Fibroblast of lung (primary cell): ENCODE results near the gene CDCP1. TPM values are rescaled to one million over a fixed set of nuclear protein-coding genes. Genes with fewer than 3 reads are reported as not detected.

Experiments
- DNase-seq, 2 donors: peaks; one replicate each; pipeline versions ENCODE4 v3.0.0 to v3.0.0-alpha.2; 2010; ENCODE audit warnings: low read depth in 2 of 2
- H2AFZ ChIP-seq: 2 replicates; pipeline ENCODE4 v1.5.1; 2012; ENCODE audit warnings: low read length, control low read depth, inconsistent platforms
- H3K27ac ChIP-seq: 2 replicates; pipeline ENCODE4 v1.5.1; 2011; ENCODE audit warnings: low read length, control low read depth; ENCODE audit not compliant: insufficient read depth
- H3K27me3 ChIP-seq: 2 replicates; pipeline ENCODE4 v1.5.1; 2011; ENCODE audit warnings: mild to moderate bottlenecking, low read length; ENCODE audit not compliant: control insufficient read depth, insufficient read depth
- H3K36me3 ChIP-seq: 2 replicates; pipeline ENCODE4 v1.5.1; 2011; ENCODE audit warnings: low read length; ENCODE audit not compliant: control insufficient read depth, insufficient read depth
- H3K4me1 ChIP-seq: 2 replicates; pipeline ENCODE4 v1.5.1; 2011; ENCODE audit warnings: low read length; ENCODE audit not compliant: control insufficient read depth, insufficient read depth; ENCODE audit errors: extremely low read depth
- H3K4me2 ChIP-seq: 2 replicates; pipeline ENCODE4 v1.5.1; 2011; ENCODE audit warnings: low read length, control low read depth; ENCODE audit not compliant: insufficient read depth; ENCODE audit errors: extremely low read depth
- H3K4me3 ChIP-seq, 4 experiments: fragments of 200-600 bp in 1 of 4; sonication (generic) in 1 of 4; replicated peaks in 1 of 4; 2 replicates each; pipeline ENCODE4 v1.5.1; 2011 to 2016; ENCODE audit warnings: low read length in 4 of 4, low read depth in 3 of 4, mild to moderate bottlenecking in 3 of 4, control low read depth in 2 of 4, inconsistent platforms in 1 of 4, mixed read lengths in 1 of 4; ENCODE audit not compliant: insufficient read depth in 1 of 4; ENCODE audit errors: control extremely low read depth in 1 of 4
- H3K79me2 ChIP-seq: 2 replicates; pipeline ENCODE4 v1.5.1; 2012; ENCODE audit warnings: mild to moderate bottlenecking, low read length, inconsistent platforms; ENCODE audit not compliant: control insufficient read depth, insufficient read depth
- H3K9ac ChIP-seq: 2 replicates; pipeline ENCODE4 v1.5.1; 2011; ENCODE audit warnings: mild to moderate bottlenecking, low read length, control low read depth; ENCODE audit not compliant: insufficient read depth
- H3K9me3 ChIP-seq: 2 replicates; pipeline ENCODE4 v1.5.1; 2012; ENCODE audit warnings: low read depth, low read length; ENCODE audit not compliant: control insufficient read depth, insufficient read depth
- H4K20me1 ChIP-seq: 2 replicates; pipeline ENCODE4 v1.5.1; 2011; ENCODE audit warnings: low read length; ENCODE audit not compliant: control insufficient read depth, insufficient read depth; ENCODE audit errors: extremely low read depth
- EZH2 ChIP-seq: IDR thresholded peaks from 2 replicates; pipeline ENCODE4 v1.5.1; 2012; ENCODE audit warnings: low read length, control low read depth, mild to moderate bottlenecking; ENCODE audit errors: missing control alignments
- polyA plus RNA-seq, 2 donors: library from polyadenylated mRNA; depleted of rRNA in 1 of 2; stranded (reverse) in 1 of 2; unstranded in 1 of 2; fragments of >200 nt; gene quantifications; 2 replicates each; pipeline ENCODE4 v1.2.1, GENCODE V29; 2011 to 2012; ENCODE audit warnings: missing spikeins in 1 of 2
- total RNA-seq: library from RNA; depleted of rRNA; stranded (reverse); fragments of >200 nt; gene quantifications from 2 replicates; pipeline ENCODE4 v1.2.1, GENCODE V29; 2014
- TF ChIP-seq, protein P1 (sequence below), 2 donors: IDR thresholded peaks in 1 of 2; conservative IDR thresholded peaks in 1 of 2; 1 replicate in 1 of 2; 2 replicates in 1 of 2; pipeline ENCODE4 v1.5.1; 2011 to 2012; ENCODE audit warnings: low read length in 2 of 2, control low read depth in 1 of 2, inconsistent platforms in 1 of 2, low read depth in 1 of 2, mild to moderate bottlenecking in 1 of 2

CDCP1 gene
- total and polyA plus RNA-seq, 2 donors (not counting 1 experiment from before 2014, with no cell fraction given): 25.6 to 56.1 TPM

GRCh38 chr3:45103753-45104714 is 42.1 kb downstream of the CDCP1 start:
- no peak overlapping the region for H2AFZ ChIP-seq
- H3K27me3 ChIP-seq: no peaks in the 10 kb centered on the region
- no peaks in the 10 kb centered on the region for H3K9me3 ChIP-seq
- TF ChIP-seq, protein P1, sequence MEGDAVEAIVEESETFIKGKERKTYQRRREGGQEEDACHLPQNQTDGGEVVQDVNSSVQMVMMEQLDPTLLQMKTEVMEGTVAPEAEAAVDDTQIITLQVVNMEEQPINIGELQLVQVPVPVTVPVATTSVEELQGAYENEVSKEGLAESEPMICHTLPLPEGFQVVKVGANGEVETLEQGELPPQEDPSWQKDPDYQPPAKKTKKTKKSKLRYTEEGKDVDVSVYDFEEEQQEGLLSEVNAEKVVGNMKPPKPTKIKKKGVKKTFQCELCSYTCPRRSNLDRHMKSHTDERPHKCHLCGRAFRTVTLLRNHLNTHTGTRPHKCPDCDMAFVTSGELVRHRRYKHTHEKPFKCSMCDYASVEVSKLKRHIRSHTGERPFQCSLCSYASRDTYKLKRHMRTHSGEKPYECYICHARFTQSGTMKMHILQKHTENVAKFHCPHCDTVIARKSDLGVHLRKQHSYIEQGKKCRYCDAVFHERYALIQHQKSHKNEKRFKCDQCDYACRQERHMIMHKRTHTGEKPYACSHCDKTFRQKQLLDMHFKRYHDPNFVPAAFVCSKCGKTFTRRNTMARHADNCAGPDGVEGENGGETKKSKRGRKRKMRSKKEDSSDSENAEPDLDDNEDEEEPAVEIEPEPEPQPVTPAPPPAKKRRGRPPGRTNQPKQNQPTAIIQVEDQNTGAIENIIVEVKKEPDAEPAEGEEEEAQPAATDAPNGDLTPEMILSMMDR (conservative IDR thresholded peaks at IDR 0.05 in 1 of 2, IDR thresholded peaks at IDR 0.05 in 1 of 2; ENCODE audit: low read depth in 1 of 2, low read length in 2 of 2): no peak
- TF ChIP-seq EZH2: no peak
- H3K4me3 ChIP-seq: no peak overlapping the region
- H3K4me1 ChIP-seq: peaks cover 18% of the 10 kb centered on the region
- no peak for DNase-seq
- peaks cover 7% of the 10 kb centered on the region for H3K36me3 ChIP-seq
- no peaks in the 10 kb centered on the region for H4K20me1 ChIP-seq
- no peak overlapping the region for H3K9ac ChIP-seq
- no peaks in the 10 kb centered on the region for H3K79me2 ChIP-seq
- H3K4me2 ChIP-seq: no peak overlapping the region
- H3K27ac ChIP-seq: peak overlapping the region; percentile 93

DNA sequence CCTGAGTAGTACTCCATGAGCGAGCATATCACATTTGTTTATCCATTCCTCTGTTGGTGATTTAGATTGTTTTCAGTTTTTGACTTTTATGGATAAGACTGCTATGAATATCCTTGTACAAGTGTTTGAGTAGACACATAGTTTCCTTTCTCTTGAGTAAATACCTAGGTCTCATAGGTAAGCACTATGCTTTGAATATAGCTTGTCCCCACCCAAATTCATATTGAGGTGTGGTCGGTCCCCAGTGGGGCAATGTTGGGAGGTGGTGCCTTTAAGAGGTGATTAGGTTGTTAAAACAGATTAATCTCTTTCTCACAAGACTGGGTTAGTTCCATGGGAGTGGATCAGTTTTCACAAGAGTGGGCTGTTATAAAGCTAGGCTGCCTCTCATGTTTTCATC is 42.8 kb downstream of the CDCP1 start:
- no peak overlapping the region for H2AFZ ChIP-seq
- H4K20me1 ChIP-seq: no peaks in the 10 kb centered on the region
- peaks cover 18% of the 10 kb centered on the region for H3K4me1 ChIP-seq
- H3K27ac ChIP-seq: no peak overlapping the region
- H3K9me3 ChIP-seq: no peaks in the 10 kb centered on the region
- no peak overlapping the region for H3K9ac ChIP-seq
- H3K79me2 ChIP-seq: no peaks in the 10 kb centered on the region
- no peaks in the 10 kb centered on the region for H3K27me3 ChIP-seq
- TF ChIP-seq EZH2: no peak
- TF ChIP-seq, protein P1 (conservative IDR thresholded peaks at IDR 0.05 in 1 of 2, IDR thresholded peaks at IDR 0.05 in 1 of 2; ENCODE audit: low read depth in 1 of 2, low read length in 2 of 2): no peak
- H3K4me3 ChIP-seq: no peak overlapping the region
- no peak for DNase-seq
- H3K4me2 ChIP-seq: no peak overlapping the region
- peaks cover 7% of the 10 kb centered on the region for H3K36me3 ChIP-seq

GRCh38 chr3:45100981-45101407 is 45.2 kb downstream of the CDCP1 start:
- Histone ChIP-seq H3K9ac (no peak overlapping the region), H3K4me3 (no peak overlapping the region), H3K79me2 (no peaks in the 10 kb centered on the region), H3K4me2 (no peak overlapping the region), H3K9me3 (no peaks in the 10 kb centered on the region), H3K27ac (peak overlapping the region; percentile 45), H2AFZ (no peak overlapping the region), H4K20me1 (no peaks in the 10 kb centered on the region), H3K27me3 (no peaks in the 10 kb centered on the region), H3K4me1 (peaks cover 9% of the 10 kb centered on the region), H3K36me3 (peaks cover 1% of the 10 kb centered on the region)
- TF ChIP-seq EZH2: no peak
- TF ChIP-seq, protein P1 (conservative IDR thresholded peaks at IDR 0.05 in 1 of 2, IDR thresholded peaks at IDR 0.05 in 1 of 2; ENCODE audit: low read depth in 1 of 2, low read length in 2 of 2): no peak
- peak; percentile 31 to 57 for DNase-seq
